GM21723 (cell line): ENCODE data around the gene CYP11A1.

ENCODE experiments used
- ATAC-seq: cut with Tn5 transposase; IDR thresholded peaks from one replicate; pipeline ENCODE4 v1.9.1; 2021; ENCODE audit warnings: mild to moderate bottlenecking, moderate library complexity; ENCODE audit not compliant: unreplicated experiment

CYP11A1 gene

GRCh38 chr15:74350295-74351275, 16.9 kb downstream of the CYP11A1 start:
- no peak for ATAC-seq

- ATAC-seq, result no peak
These were observed 18.1 kb downstream of the CYP11A1 start for GRCh38 chr15:74349241-74349778.

- no peak for ATAC-seq
These were observed 19.6 kb downstream of the CYP11A1 start for GRCh38 chr15:74347757-74348250.

- no peak for ATAC-seq
These were observed 22.4 kb downstream of the CYP11A1 start for GRCh38 chr15:74345051-74345450.

- ATAC-seq, result no peak
These were observed 23.7 kb downstream of the CYP11A1 start for GRCh38 chr15:74343797-74344127.

- ATAC-seq, result no peak
These were observed 24.2 kb downstream of the CYP11A1 start for GRCh38 chr15:74343127-74343796.

GRCh38 chr15:74340150-74340549, 27.3 kb downstream of the CYP11A1 start:
- no peak for ATAC-seq

- no peak for ATAC-seq
These were observed 28.1 kb downstream of the CYP11A1 start for GRCh38 chr15:74339371-74339770.

- no peak for ATAC-seq
These were observed 28.8 kb downstream of the CYP11A1 start for GRCh38 chr15:74338676-74339075.

- ATAC-seq, result no peak
These were observed 29.7 kb downstream of the CYP11A1 start for GRCh38 chr15:74337607-74338211.

GRCh38 chr15:74337146-74337545, 30.3 kb downstream of the CYP11A1 start:
- no peak for ATAC-seq

- no peak for ATAC-seq
These were observed 31.1 kb downstream of the CYP11A1 start for GRCh38 chr15:74336061-74337005.

GRCh38 chr15:74335396-74335795, 32.0 kb downstream of the CYP11A1 start:
- no peak for ATAC-seq

GRCh38 chr15:74334127-74334526, 33.3 kb downstream of the CYP11A1 start:
- ATAC-seq, result no peak

GRCh38 chr15:74333662-74334061, 33.8 kb downstream of the CYP11A1 start:
- ATAC-seq, result no peak

- ATAC-seq, result no peak
These were observed 34.4 kb downstream of the CYP11A1 start for GRCh38 chr15:74333093-74333492.

GRCh38 chr15:74332611-74333010, 34.8 kb downstream of the CYP11A1 start:
- no peak for ATAC-seq

GRCh38 chr15:74332011-74332410, 35.4 kb downstream of the CYP11A1 start:
- ATAC-seq, result no peak

- no peak for ATAC-seq
These were observed 36.5 kb downstream of the CYP11A1 start for GRCh38 chr15:74330861-74331408.
